Activated naive CD4-positive, alpha-beta T cell treated with Interleukin-2 at 50 U/mL for 16 hours (primary cell): Measurements from ENCODE around the gene PRKAA1.
"Not testable (repeated sequence)": the region's sequence is repeated elsewhere in the genome, so short reads cannot be mapped to it uniquely, and the experiment has no call there.

Experiments
- DNase-seq: peaks from one replicate; pipeline ENCODE4 v3.0.0-alpha.2; 2020

The PRKAA1 gene

DNA sequence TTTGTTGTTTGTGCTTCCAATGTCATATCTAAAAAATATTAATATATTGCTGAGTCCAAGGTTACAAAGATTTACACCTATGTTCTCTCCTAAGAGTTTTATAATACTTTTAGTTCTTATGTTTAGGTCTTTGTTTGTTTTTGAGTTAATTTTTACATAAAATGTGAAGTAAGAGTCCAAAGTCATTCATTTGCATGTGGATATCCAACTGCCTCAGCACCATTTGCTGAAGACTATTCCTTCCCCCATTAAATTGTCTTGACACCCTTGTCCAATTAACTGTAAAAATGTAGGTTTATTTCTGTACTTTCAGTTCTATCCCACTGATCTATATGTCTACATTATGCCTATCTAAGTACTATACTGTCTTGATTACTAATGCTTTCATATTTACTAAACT is 78.1 kb downstream of the PRKAA1 start:
- DNase-seq = no peak

DNA sequence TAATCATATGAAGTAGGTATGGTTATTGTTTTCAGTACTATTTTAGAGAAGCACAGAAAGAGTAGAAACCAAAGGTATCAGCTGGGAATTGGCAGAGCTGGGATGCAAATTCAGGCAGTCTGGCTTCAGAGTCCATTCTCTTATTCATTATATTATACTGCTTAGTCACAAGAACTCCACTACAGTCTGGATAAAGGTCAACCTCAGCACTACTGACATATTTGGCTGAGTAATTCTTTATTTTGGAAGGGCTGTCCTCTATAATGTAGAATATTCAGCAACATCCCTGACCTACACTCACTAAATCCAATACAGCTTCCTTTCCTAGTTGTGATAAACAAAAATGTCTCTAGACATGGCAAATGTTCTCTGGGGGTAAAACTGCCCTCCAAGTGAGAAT is 80.9 kb downstream of the PRKAA1 start:
- DNase-seq = no peak

DNA sequence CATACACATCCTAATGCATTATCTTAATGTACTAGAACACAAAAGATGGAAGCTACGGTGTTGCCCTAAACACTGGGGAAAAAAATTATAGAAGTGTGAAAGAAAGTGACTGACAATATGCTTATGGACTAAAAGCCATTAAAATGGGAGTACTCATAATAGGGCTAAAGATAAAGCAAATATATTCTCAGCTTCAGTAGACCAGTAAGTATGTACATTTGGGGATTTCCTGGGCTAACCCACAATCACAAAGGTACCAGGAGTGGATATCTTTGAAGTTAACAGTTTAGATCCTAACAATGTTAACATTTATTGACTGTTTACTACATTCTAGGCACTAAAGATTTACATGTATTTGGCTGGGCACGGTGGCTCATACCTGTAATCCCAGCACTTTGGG is 81.6 kb downstream of the PRKAA1 start:
- no peak for DNase-seq

DNA sequence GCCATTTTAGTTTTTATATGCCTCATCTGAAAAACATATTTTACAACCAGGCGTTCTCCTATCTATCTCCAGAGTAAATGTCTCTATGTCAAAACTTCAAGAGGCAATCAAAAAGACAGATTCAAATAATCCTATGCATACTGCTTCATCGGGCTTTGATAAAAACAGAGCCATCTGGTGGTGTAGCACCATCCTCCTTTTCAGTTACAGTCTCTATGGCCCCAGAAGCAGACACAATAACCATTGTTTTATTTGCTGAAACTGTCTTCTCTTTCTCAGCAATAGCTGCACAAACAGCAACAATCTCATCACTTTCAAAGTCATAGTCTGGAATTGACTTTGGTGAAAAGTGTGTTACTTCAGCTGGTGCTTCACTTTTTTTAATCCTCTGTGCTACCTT is 82.2 kb downstream of the PRKAA1 start:
- no peak for DNase-seq

DNA sequence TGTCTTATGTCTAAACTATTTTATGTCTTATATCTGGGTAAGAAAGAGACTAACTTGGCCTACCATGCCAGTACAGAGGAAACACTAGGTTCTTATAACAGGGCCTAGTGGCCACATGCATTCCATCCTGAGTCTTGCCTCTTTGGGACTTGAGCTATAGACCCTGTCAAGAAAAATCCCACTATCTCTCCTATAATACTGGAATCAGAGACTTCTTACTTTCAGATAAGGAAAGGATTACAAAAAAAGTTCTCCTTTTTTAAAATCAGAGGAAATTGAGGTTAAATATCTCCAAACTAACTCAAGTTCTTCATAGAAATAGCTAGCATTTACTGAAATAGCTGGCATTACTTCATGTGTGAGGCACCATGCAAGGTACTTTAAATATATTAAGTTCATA is 84.2 kb downstream of the PRKAA1 start:
- DNase-seq = no peak

DNA sequence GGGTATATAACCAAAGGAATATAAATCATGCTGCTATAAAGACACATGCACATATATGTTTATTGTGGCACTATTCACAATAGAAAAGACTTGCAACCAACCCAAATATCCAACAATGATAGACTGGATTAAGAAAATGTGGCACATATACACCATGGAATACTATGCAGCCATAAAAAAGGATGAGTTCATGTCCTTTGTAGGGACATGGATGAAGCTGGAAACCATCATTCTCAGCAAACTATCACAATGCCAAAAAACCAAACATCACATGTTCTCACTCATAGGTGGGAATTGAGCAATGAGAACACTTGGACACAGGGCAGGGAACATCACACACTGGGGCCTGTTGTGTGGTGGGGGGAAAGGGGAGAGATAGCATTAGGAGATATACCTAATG is 87.6 kb downstream of the PRKAA1 start:
- DNase-seq = not testable (repeated sequence)
